ENCODE results near the gene BCL11B. TPM values are rescaled to one million over a fixed set of nuclear protein-coding genes. Genes with fewer than 3 reads are reported as not detected.

The BCL11B gene
- total RNA-seq (1 to 10 TPM in 1 of 10 donors, under 1 TPM in 8, not detected in 1; 0.05 to 1.9 (median 0.13) TPM), polyA plus RNA-seq (under 1 TPM in 1 of 2 donors, not detected in 1; 0.03 TPM)
- long read RNA-seq, donor 1 = 0 reads
- long read RNA-seq, donor 2 = 0 reads
- long read RNA-seq, donor 3 = 0 reads

- DNase-seq = peak; percentile 46 to 48
- Histone ChIP-seq H3K27me3 (peaks cover 37 to 100% (median 88%) of the 10 kb centered on the region in 7 donors), H3K9me3 (no peaks in the 10 kb centered on the region), H3K4me3 (peak within 1 kb of the TSS; percentile 21 to 55 (median 40)), H3K4me1 (peaks cover 4 to 52% (median 38%) of the 10 kb centered on the region in 9 donors), H3K36me3 (no peaks in the 10 kb centered on the region), H3K27ac (peak within 1 kb of the TSS in 1 of 10 donors; percentile 84)
- peak in 7 of 9 donors; percentile 26 to 49 (median 37) for TF ChIP-seq CTCF (IDR thresholded peaks at IDR 0.05)
- 1% methylated on average over 49 to 50 of the region's 50 CpGs for WGBS, 2 donors
- ATAC-seq = peak; percentile 35 to 70 (median 46)
- intact Hi-C loops (cut with DNase I) = no loop called here
Observed at GRCh38 chr14:99271951-99272631, at the start of gene BCL11B. Gene BCL11B, minus strand, starts transcription at chr14:99272197. Its CDS starts 979 bp downstream, at chr14:99271218.

GRCh38 chr14:99321236-99321925 lies 49.4 kb upstream of the BCL11B start:
- DNase-seq (no peak), ATAC-seq (peak in 1 of 8 donors; percentile 11)
- intact Hi-C loops (cut with DNase I) = loop anchor here in 6 of 10 donors (2.0 to 10.0 kb wide), 2 partner anchors 93 kb away; no protein-coding TSS in a partner anchor
- H3K4me1 ChIP-seq = no peaks in the 10 kb centered on the region
- no peak for TF ChIP-seq CTCF (IDR thresholded peaks at IDR 0.05)
- no peak overlapping the region for H3K4me3 ChIP-seq
- H3K27ac ChIP-seq = no peak overlapping the region
- no peaks in the 10 kb centered on the region for H3K36me3 ChIP-seq
- H3K9me3 ChIP-seq = no peaks in the 10 kb centered on the region
- 92 to 97% methylated on average over 16 of the region's 16 CpGs for WGBS, 2 donors
- H3K27me3 ChIP-seq = peaks cover 0 to 57% (median 25%) of the 10 kb centered on the region in 7 donors

DNA sequence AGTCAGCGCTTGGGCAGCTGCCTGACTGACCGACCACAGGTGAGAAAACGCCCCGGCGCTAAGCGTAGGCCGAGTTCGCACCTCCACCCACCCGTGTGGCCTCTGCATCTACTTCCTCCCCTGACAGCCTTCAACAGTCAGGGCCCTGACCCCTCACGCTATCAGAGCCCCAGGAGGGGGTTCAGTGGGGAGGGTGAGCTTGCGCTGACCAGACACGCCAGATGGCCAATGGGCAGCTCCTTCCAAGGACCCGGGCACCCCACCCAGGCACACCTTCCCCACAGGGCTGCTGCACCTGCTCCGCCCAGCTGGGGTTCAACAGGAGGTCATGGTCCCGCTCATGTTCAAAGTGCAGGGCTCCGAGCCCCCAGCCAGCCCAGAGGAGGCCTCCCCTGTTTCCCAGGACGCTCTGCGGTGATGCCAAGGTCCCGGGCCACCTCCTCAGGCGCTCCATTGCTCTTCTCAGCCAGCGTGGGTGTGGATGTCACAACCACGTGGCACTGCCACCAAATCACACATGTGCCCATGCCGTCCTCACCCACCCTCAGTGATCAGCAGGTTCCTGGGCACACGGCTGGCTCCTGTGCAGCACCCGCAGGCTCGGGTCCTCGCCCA lies 48.7 kb upstream of the BCL11B start:
- H3K36me3 ChIP-seq = no peaks in the 10 kb centered on the region
- no peaks in the 10 kb centered on the region for H3K4me1 ChIP-seq
- DNase-seq (no peak), ATAC-seq (peak in 2 of 8 donors; percentile 14 to 19)
- 65 to 67% methylated on average over 27 of the region's 27 CpGs for WGBS, 2 donors
- peaks cover 0 to 54% (median 25%) of the 10 kb centered on the region in 7 donors for H3K27me3 ChIP-seq
- no peaks in the 10 kb centered on the region for H3K9me3 ChIP-seq
- no peak overlapping the region for H3K4me3 ChIP-seq
- no peak overlapping the region for H3K27ac ChIP-seq
- no peak for TF ChIP-seq CTCF (IDR thresholded peaks at IDR 0.05)
- intact Hi-C loops (cut with DNase I) = loop anchor here in 6 of 10 donors (2.0 to 10.0 kb wide), 2 partner anchors 94 kb away; no protein-coding TSS in a partner anchor

GRCh38 chr14:99320105-99320572 lies 48.1 kb upstream of the BCL11B start:
- H3K9me3 ChIP-seq = no peaks in the 10 kb centered on the region
- WGBS, 2 donors = 17 to 18% methylated on average over 23 of the region's 23 CpGs
- TF ChIP-seq CTCF (IDR thresholded peaks at IDR 0.05) = peak; percentile 40 to 78 (median 72)
- no peaks in the 10 kb centered on the region for H3K4me1 ChIP-seq
- DNase-seq = peak in 1 of 2 donors; percentile 43
- H3K27me3 ChIP-seq = peaks cover 0 to 50% (median 29%) of the 10 kb centered on the region in 7 donors
- ATAC-seq = peak in 6 of 8 donors; percentile 20 to 69 (median 52)
- no peaks in the 10 kb centered on the region for H3K36me3 ChIP-seq
- no peak overlapping the region for H3K4me3 ChIP-seq
- H3K27ac ChIP-seq = no peak overlapping the region
- intact Hi-C loops (cut with DNase I) = loop anchor here in 6 of 10 donors (2.0 to 10.0 kb wide), 2 partner anchors 95 kb away; no protein-coding TSS in a partner anchor

All from heart right ventricle (tissue), 16 donors.